22Rv1 (cell line): Measurements from ENCODE around the gene TMEM245.

Experiments
- CTCF ChIP-seq: fragments of 450-650 bp; IDR thresholded peaks from 2 replicates; pipeline ENCODE4 v1.5.1; 2017; ENCODE audit warnings: mild to moderate bottlenecking
- ZFX ChIP-seq: fragments of 450-650 bp; IDR thresholded peaks from 2 replicates; pipeline ENCODE4 v1.6.1; 2017; ENCODE audit warnings: antibody characterized with exemption, borderline replicate concordance

- TF ChIP-seq CTCF: no peak
- no peak for TF ChIP-seq ZFX
Measured at GRCh38 chr9:109001275-109001676, 118.5 kb downstream of the TMEM245 start.
